HG03280 (cell line): ENCODE measurements around the gene INF2.
A peak's percentile ranks its signal among the peaks of the same experiment; 100 is the strongest.
"Not testable (repeated sequence)": the region's sequence is repeated elsewhere in the genome, so short reads cannot be mapped to it uniquely, and the experiment has no call there.

Experiments used
- ATAC-seq: cut with Tn5 transposase; IDR thresholded peaks from one replicate; pipeline ENCODE4 v1.9.1; 2021; ENCODE audit warnings: mild to moderate bottlenecking, moderate library complexity; ENCODE audit not compliant: unreplicated experiment

INF2 gene

DNA sequence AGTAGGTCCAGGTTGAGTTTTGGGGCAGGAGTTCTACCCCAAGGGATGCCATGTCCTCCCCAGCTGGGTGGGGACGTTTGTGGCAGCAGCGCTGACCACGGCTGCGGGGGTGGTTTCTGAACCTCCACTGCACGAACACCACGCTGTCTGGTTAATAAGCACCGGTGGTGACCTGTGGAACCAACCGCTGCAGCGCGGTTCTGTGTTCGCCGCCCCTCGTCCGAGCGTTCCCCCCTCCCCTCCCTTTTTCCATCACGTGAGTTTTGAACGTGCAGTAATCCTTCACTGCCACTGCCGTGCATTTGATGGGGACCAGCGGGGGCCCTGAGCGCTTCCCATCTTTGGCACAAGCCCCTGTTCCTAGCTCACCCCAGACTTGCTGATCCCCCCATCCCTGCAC lies 28.2 kb downstream of the INF2 start:
- ATAC-seq = no peak

DNA sequence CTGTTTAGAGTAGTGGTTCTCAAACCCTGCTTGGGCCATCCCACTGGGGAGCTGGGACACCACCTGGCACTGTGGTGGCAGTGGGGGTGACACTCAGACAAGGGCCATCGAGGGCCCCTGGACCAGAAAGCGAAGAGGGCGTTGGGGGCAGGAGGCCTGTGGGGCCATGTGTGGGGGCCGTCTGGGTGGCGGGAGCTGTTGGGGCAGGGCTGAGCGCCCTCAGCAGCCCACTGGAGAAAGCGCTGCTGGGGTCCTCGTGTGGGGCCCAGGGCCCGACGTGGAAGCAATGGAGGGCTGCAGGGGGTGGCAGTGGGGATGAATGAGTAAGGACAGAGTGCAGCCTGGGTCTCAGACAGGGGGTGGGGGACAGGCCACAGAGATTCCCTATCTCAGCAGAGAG lies 28.7 kb downstream of the INF2 start:
- ATAC-seq = no peak

DNA sequence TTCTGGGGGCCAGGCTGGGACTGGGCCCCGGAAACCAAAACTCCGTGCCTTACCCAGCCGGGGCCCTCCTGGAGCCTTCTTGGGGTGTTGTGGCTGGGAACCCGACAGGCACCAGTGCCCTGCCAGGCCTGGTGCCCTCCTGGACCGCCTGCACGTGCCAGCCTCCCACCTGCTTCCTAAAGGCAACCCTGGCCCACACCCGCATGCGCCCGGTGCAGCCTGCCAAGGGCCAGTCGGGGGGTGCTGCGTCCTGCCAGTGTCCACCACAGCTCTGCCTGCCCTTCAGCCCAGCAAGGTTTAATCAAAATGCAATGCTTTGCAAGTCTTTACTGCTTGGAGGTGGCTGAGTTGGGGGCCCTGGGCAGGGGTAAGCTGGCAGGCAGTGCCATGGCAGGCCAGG lies 29.5 kb downstream of the INF2 start:
- ATAC-seq = no peak

DNA sequence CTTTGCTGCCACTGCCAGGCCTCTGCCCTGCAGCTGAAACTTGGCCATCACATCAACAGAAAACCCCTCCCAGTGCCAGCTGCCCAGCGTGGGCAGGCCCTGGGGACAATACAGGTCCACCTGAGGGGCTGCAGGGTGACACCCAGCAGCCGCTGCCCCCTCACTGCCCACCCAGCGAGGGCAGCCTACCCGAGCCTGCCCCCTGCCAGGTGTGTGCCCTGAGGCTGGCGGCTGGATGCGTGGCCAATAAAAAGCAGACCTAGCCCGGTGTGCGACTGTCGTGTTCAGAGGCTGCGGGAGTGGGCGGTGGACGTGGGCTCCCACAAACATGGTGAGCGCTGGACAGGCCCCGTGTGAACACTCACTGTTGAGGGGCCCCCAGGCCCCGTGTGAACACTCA lies 29.9 kb downstream of the INF2 start:
- ATAC-seq = no peak

DNA sequence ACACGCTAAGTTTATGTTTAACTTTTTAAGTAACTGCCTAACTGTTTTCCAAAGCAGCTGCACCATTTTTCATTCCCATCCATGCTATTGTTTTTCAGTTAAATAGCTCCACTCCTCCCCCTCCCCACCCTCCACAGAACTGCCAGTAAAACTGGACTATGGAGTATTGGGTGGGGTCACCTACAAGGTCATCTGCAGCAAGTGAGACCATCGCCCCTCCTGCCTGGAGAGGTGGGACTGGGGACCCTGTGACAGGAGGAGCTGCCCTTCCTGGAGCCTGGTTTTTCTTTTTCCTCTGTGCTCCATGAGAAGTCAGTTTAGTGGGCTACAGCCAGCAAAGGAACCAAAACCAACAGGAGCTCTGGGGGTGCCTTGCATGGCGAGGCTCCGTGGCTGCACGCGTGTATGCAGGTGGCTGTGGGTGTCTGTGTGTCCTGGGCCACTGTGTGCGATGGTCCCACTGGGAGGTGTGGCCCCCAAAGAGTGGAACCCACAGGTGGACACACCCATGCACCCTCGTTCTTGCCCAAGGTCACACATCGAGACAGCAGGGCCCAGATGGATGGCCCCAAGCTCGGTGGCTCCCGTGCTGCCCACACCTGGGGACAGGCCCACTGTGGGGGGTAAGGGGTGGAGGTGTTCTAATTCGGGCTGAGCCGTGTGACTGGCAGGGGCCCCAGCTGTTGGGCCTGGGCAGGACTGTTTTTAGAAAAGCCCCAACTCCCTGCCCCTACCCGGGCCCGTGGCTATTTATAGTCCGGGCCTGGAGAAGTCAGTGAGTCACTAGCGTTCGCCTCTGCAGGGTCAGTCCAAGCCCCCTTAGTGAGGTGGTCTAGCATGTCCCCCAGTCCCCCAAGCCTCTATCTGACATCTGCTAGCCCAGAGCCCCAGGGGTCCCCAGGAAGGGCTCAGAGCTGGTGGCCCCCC lies 32.4 kb downstream of the INF2 start:
- ATAC-seq = no peak

DNA sequence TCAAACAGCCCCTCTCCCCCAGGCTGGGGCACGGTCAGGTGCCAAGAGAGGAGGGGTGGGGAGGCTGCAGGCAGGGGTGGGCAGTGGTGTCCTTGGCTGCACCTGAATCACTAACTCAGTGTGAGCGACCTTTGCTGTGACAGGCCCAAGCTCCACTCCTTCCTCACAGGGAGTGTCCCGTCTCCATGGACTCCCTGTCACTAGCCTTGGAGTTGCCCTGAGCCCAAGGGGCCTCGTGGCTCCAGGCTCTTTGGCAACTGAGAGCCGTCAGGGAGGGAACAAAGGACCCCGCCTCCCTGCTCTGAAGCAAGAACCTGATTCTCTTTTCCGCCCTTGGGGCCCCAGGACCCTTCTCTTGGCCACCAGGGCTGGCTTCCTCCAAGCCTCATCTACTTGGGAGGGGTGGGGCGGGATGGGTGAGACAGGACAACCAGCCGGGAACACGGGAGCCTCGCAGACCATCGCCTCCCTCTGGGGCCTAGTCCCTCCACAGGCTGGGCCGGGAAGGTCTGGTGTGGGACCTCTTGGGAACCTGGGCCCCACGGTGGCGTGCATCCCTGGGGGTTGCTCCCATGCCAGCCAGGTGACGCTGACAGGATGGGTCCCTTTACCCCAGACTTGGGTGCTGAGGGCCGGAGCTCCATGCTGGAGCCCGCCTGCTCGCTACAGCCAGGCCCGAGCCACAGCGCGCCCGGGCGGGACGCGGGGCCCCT lies 33.7 kb downstream of the INF2 start:
- no peak for ATAC-seq

DNA sequence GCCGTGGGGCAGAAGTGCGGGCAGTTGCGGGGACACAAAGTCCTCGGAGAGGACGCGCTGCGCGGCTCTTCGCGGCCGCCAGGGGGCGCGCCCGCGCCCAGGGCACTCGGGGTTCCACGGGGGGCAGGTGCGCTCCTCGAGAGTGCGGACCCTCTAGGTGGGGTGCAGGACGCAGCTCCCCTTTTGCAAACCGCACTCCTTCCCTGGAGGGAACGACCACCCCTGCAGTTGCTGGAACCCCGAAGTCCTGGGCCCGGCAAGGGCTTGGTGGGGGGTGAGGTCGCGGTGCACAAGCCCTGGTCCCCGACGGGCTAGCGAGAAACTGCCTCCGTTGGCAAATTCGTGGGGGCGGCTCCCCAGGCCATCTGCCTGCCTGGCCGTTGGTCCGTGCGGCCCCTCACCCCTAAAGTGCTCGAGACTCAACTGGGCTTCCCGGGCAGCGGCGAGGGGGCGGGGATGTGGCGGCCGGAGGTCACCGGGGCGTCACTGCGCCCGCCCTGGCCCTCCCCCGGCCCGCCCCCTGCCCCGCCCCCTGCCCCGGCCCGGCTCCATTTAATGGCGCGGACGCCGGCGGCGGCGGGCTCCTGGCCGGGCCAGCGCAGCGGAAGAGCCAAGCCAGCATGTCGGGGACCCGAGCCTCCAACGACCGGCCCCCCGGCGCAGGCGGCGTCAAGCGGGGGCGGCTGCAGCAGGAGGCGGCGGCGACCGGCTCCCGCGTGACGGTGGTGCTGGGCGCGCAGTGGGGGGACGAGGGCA lies 34.4 kb downstream of the INF2 start, which contains the start of gene ADSS1:
Gene ADSS1, plus strand, starts transcription at position 579 of the 756 bp plus-strand sequence. Its CDS starts 42 bp downstream, at position 621.
- ATAC-seq = peak; percentile 54

DNA sequence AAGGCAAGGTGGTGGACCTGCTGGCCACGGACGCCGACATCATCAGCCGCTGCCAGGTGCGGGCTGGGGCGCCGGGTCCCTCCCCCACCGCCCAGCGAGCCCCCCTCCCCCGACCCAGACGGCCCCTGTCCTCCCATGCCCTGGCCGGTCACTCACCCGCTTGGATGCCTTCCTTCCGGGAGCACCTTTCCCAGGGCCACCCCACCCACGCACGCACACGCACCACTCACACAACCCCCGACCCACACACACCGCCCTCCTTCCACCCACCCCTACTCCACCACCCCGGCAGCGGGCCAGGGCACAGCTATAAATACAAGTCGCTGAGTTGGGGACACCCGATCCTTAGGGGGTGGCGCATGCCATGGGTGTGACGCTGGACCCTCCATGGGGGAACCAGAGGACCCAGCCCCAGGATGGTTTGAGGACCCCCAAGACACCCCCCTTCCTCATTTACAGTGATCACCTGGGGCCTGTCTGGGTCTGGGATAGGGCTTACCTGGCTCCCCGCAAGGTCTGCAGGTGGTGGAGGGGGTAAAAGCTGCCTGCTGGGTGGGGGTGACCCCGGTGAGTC lies 35.1 kb downstream of the INF2 start:
- ATAC-seq = no peak

DNA sequence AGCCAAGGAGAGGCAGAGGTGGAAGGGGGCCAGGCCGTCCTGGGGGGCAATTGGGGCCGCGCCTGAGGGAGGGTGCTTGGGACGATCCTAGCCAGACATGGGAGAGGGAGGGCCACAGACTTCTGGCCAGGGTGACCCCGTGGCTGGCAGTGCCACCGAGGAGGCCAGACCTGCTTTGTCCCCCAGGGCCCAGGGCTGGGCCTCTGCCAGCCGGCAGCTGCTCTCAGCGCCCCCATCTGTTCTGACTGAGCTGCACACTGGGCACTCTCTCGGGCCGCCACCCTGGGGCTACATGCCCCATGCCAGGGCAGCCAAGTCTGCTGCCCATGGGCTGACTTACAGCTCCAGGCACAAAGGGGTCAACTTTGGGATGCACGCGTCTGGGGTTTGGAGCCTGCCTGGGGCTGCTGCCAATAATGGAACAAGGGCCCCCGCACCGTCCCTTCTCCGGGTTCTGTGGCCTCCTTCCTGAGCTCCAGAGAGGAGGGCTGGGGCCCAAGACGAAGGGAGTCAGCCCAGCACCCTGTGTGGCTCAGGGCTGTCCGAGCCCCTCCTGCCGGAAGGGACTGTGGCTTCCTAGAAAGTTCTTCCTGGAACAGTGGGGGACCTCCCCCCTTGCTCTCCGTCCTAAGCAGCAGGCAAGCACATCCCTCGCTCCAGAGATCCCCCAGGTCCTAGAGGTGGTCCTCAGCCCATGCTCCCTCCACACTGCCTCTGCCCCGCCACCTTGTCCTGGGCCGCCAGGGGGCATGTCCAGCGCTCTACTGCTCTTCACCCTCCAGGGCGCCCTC lies 35.8 kb downstream of the INF2 start:
- no peak for ATAC-seq

DNA sequence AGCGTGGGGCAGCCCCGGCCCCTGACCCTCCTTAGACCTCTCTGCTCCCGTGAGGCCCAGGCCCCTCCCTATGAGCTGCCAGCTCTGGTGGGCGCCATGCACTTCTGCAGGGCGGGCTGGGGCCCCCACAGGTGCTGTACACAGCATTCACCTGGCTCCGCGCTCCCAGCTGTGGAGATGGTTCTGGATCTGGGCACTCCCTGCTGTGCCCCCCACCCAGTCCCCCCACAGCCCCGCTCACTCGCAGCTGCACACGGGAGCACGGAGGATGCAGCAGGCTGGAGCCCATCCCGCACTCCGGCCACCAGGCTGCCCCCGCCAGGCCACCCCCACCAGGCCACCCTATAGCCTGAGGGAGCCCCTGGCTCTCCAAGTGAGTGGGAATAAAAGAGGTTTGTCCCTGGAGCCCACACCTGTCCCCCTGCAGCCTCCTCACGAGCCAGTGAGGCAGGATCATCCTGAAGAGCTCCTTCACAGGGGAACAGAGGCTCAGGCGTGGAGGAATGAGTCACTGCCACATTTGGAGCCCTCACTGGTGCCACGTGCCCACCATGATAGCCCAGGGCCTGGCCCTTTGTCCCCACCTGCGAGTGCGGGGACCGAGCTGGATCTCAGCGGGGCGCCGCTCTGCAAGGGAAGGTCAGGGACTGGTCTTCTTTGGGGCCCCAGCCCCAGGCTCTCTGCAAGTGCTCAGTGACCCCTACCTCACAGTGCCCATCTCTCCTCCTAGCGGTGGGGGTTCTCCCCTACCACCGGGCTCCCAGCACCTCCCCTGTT lies 36.5 kb downstream of the INF2 start:
- no peak for ATAC-seq

DNA sequence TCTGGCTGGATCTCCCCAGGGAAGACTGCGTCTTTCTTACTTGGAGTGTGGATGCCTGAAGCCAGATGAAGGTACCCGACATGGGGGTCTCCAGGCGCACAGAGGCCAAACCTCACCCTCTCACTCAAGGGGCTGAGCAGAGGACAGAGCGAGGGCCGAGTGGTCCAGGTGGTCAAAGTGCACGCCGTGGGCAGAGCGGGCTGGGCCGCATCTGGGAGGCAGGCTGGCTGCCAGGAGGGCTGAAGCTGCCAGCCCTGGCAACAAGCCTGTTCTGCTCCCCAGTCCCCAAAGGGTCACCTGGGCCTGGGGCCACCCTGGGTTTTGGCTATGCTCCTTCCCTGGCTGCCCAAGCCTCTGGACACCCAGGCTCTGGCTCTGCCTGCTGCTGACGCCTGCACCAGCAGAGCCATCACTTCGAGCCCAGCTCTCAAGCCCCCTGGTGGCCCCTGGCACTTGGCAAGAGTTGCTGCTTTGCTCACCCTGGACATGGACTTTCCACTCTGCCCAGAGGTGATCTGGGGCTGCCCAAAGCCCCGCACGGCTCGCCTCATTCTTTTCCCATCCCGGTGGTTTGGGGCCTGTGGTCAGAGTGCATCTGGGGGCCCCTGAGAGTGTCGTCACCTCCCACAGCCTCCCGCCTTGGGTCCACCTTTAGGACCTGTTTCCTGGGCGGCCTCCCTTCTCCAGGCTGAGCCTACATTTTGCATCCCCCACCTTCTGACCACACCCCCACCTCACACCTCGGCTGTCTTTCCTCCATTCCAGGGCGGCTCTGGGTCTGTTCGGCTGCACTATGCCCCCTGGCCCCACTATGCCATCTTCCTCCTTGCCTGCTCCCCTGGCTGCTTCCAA lies 37.4 kb downstream of the INF2 start:
- no peak for ATAC-seq

DNA sequence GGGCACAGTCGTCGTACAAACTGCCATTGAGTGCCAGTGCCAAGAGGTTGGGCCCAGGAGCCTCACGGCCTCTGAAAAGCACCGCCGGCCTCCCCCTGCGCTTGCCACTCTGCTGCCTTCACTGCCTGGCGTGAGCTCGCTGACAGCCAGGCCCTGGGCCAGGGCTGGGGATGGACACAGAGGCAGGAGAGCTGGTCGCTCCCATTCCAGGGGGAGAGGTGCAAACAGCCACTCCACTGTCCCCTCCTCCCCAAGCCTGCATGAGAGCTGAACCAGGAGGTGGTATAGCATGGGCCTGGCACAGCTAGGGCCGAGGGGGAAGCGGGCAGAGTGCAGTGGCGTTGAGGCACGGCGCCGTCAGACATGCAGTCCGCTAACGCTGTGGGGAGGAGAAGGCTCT lies 39.2 kb downstream of the INF2 start:
- no peak for ATAC-seq

DNA sequence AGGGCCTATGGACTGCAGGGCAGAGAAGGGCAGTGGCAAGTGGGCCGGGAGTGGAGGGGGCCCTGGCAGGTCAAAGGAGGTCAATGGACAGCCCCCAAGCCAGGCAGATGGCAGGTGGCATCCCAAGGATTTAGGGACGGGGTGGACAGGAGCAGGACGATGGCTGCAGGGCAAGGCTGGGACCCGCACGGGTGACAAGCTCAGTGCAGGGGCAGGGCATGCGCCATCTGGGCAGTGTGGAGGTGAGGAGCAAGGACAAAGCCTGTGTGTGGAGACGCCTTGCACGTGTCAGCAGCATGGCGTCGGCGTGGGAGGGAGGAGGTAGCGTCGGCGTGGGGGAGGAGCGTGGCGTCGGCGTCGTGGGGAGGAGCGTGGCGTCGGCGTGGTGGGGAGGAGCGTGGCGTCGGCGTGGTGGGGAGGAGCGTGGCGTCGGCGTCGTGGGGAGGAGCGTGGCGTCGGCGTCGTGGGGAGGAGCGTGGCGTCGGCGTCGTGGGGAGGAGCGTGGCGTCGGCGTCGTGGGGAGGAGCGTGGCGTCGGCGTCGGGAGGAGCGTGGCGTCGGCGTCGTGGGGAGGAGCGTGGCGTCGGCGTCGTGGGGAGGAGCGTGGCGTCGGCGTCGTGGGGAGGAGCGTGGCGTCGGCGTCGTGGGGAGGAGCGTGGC lies 39.9 kb downstream of the INF2 start:
- ATAC-seq = not testable (repeated sequence)

DNA sequence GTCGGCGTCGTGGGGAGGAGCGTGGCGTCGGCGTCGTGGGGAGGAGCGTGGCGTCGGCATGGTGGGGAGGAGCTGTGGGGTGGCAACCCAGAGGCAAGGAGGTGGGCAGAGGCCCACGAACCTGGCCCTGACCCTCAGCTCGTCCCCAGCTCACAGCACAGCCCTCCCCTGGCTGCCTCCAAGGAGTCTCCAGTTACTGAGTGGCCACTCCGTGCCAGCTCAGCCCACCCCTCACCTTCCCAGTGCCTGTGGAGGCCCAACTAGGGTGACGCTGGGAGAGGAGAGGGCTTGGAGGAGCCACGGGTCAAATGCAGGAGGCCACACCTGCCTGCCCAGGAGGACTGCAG lies 40.4 kb downstream of the INF2 start:
- no peak for ATAC-seq

DNA sequence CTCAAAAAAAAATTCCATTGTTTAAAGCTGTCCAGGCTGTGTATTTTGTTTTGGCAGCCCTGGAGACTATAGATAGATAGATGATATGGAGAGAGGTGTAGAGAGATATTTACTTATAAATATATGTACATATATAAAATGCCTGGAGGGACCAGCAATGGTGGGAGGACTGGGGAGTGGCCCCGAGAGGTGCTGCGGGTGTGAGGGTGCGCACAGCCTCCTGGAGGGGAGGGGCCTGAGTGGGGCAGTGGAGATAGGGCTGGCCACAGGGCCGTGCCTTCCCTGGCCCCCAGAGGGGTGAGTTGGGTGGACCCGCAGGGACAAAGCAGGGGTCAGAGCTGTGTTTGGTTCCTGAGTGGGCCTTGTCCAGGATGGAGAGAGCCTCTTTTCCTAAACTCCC lies 41.1 kb downstream of the INF2 start:
- no peak for ATAC-seq

DNA sequence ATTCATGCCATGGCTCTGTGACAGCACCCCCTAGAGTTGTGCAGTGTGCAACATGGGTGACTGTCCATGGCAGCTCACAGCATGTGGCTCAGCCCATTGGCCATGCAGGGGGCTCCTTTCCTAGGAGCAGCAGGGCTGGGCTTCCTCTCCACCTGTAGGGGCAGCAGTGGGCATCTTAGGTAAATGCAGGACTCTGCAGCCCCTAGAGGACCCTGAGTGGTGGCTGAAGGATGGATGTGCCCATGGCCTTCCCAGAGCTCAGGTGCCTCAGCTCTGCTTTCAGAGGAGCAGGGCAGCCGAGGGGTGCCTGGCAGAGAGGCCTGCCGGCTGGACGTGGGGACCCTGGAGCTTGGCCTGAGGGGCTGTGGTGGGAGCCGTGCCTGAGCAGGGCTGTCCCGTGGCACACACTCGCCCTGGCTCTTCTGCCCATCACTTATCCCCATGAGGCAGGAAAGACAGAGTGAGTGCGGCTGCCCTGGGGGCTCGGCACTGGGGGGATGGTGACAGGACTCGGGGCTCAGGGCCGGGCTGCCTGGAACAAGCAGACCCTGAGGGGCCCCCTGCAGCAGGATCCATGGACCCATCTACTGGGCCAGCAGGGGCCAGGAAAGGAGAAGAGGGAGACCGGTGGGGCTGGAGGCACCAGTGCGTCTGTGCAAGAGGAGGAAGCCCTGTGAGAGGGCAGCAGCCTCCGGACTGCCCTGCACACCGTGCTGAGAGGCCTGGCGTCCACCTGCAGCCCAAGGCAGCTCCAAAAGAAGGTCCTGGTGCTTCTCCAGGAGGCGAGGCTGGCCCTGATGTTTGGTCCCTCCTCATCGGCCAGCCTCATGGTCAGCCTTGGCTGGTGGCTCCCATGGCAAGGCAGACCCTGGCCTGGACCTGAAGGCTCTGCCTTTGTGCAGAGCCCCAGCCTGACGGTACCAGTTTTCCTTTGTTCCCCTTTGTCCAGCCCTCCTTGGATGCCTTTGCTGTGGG lies 42.2 kb downstream of the INF2 start:
- no peak for ATAC-seq

DNA sequence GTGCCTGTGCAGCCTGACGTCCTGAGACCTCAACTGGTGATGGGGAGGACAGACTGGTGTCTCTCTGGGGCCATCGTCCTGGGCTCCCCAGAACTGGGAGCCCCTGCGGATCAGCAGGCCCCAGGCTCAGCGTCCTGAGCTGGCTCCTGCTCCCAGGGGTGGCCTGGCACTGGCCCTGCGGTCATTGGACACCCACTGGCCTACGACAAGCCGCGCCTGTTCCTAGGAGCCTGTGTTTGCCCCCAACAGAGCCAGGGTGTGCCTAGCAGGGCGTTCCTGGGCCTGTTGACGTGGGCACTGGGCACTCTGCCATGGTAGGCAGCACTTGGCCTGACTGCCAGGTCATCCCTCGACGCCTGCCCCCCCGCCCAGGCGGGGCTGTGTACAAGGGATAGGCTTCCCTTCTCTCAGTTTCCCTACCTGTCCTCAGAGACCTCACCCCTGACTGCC lies 43.0 kb downstream of the INF2 start:
- ATAC-seq = no peak
